WTC11 (cell line): Measurements from ENCODE around the gene ZNF341. TPM values are rescaled to one million over a fixed set of nuclear protein-coding genes. Genes with fewer than 3 reads are reported as not detected.

Experiments used
- ATAC-seq: fragments of 200-7000 bp; cut with Tn5 transposase; 2 replicates; pipeline ENCODE4 v1.10.0; 2021; ENCODE audit warnings: mild to moderate bottlenecking, moderate library complexity
- CTCF ChIA-PET: fragments of 300-600 bp; sonication (Branson Sonifier 250); formaldehyde crosslinking; loops from one replicate; lab custom pipeline; 2021; ENCODE audit warnings: antibody characterized with exemption; lab: Charles Lee
- POLR2A ChIA-PET: fragments of 350-600 bp; sonication (Branson Sonifier 250); formaldehyde crosslinking; loops from one replicate; lab custom pipeline; 2021; ENCODE audit warnings: antibody characterized with exemption; lab: Charles Lee
- DNase-seq: peaks from one replicate; pipeline ENCODE4 v3.0.0; 2021; ENCODE audit warnings: low spot score
- H3K27ac Mint-ChIP-seq: 2 replicates; pipeline ENCODE4 v1.8.0; 2021; ENCODE audit warnings: mixed read lengths
- H3K27me3 Mint-ChIP-seq: 2 replicates; pipeline ENCODE4 v1.8.0; 2021; ENCODE audit warnings: low read depth, mild to moderate bottlenecking, moderate library complexity, mixed read lengths
- H3K36me3 Mint-ChIP-seq: 2 replicates; pipeline ENCODE4 v1.8.0; 2021; ENCODE audit warnings: mixed read lengths
- H3K4me1 Mint-ChIP-seq: 2 replicates; pipeline ENCODE4 v1.8.0; 2022; ENCODE audit warnings: mixed read lengths
- H3K4me3 Mint-ChIP-seq: 2 replicates; pipeline ENCODE4 v1.8.0; 2021; ENCODE audit warnings: mild to moderate bottlenecking, moderate library complexity, mixed read lengths
- H3K9me3 Mint-ChIP-seq: 2 replicates; pipeline ENCODE4 v1.8.0; 2021; ENCODE audit warnings: mixed read lengths
- ATF6 ChIP-seq: sonication (generic); formaldehyde crosslinking; IDR thresholded peaks from 2 replicates; pipeline ENCODE4 v1.8.1; 2023; ENCODE audit warnings: mild to moderate bottlenecking, missing genetic modification reagents
- CREM ChIP-seq: sonication (generic); formaldehyde crosslinking; IDR thresholded peaks from 2 replicates; pipeline ENCODE4 v1.8.1; 2022; ENCODE audit warnings: mild to moderate bottlenecking, missing genetic modification reagents, moderate library complexity
- CTCF ChIP-seq: fragments of 200-600 bp; IDR thresholded peaks from 2 replicates; pipeline ENCODE4 v1.8.0; 2022; ENCODE audit warnings: antibody characterized with exemption
- E2F1 ChIP-seq: sonication (generic); formaldehyde crosslinking; IDR thresholded peaks from 2 replicates; pipeline ENCODE4 v1.8.0; 2022; ENCODE audit warnings: mild to moderate bottlenecking, missing genetic modification reagents
- ELF4 ChIP-seq: sonication (generic); formaldehyde crosslinking; IDR thresholded peaks from 2 replicates; pipeline ENCODE4 v1.8.1; 2022; ENCODE audit warnings: low read depth, mild to moderate bottlenecking, moderate library complexity, missing genetic modification reagents
- ERG ChIP-seq: fragments of 250-450 bp; sonication (Bioruptor Pico); IDR thresholded peaks from 2 replicates; pipeline ENCODE4 v1.8.0; 2021; ENCODE audit warnings: mild to moderate bottlenecking
- ESRRA ChIP-seq: sonication (generic); formaldehyde crosslinking; IDR thresholded peaks from 2 replicates; pipeline ENCODE4 v1.8.1; 2022; ENCODE audit warnings: mild to moderate bottlenecking, missing genetic modification reagents, borderline replicate concordance
- ETV6 ChIP-seq: sonication (generic); formaldehyde crosslinking; IDR thresholded peaks from 2 replicates; pipeline ENCODE4 v1.8.1; 2022; ENCODE audit warnings: mild to moderate bottlenecking, missing genetic modification reagents
- GRHL2 ChIP-seq: fragments of 250-450 bp; sonication (Bioruptor Pico); IDR thresholded peaks from 2 replicates; pipeline ENCODE4 v1.8.0; 2022; ENCODE audit warnings: mild to moderate bottlenecking, moderate library complexity; ENCODE audit not compliant: insufficient replicate concordance, severe bottlenecking
- HMGXB4 ChIP-seq: sonication (generic); formaldehyde crosslinking; IDR thresholded peaks from 2 replicates; pipeline ENCODE4 v1.8.1; 2023; ENCODE audit warnings: mild to moderate bottlenecking, moderate library complexity, missing genetic modification reagents
- IRF2 ChIP-seq: sonication (generic); formaldehyde crosslinking; IDR thresholded peaks from 2 replicates; pipeline ENCODE4 v1.8.0; 2022; ENCODE audit warnings: low read depth, missing genetic modification reagents, borderline replicate concordance
- MLX ChIP-seq: sonication (generic); formaldehyde crosslinking; IDR thresholded peaks from 2 replicates; pipeline ENCODE4 v1.8.1; 2023; ENCODE audit warnings: mild to moderate bottlenecking, missing genetic modification reagents, moderate library complexity
- MXD4 ChIP-seq: fragments of 250-450 bp; sonication (Bioruptor Pico); IDR thresholded peaks from 2 replicates; pipeline ENCODE4 v1.8.0; 2021; ENCODE audit warnings: mild to moderate bottlenecking, moderate library complexity, borderline replicate concordance
- NFYB ChIP-seq: sonication (generic); formaldehyde crosslinking; conservative IDR thresholded peaks from 2 replicates; pipeline ENCODE4 v1.8.0; 2022; ENCODE audit warnings: low read depth, missing genetic modification reagents
- NR2C2 ChIP-seq: sonication (generic); formaldehyde crosslinking; IDR thresholded peaks from 2 replicates; pipeline ENCODE4 v1.8.0; 2022; ENCODE audit warnings: mild to moderate bottlenecking, missing genetic modification reagents
- NR3C1 ChIP-seq: sonication (generic); formaldehyde crosslinking; conservative IDR thresholded peaks from 2 replicates; pipeline ENCODE4 v1.8.1; 2023; ENCODE audit warnings: low read depth, mild to moderate bottlenecking, missing genetic modification reagents
- OVOL2 ChIP-seq: fragments of 250-450 bp; sonication (Bioruptor Pico); IDR thresholded peaks from 2 replicates; pipeline ENCODE4 v1.9.0; 2021; ENCODE audit warnings: mild to moderate bottlenecking, borderline replicate concordance
- PREB ChIP-seq: sonication (generic); formaldehyde crosslinking; IDR thresholded peaks from 2 replicates; pipeline ENCODE4 v1.8.1; 2022; ENCODE audit warnings: mild to moderate bottlenecking, missing genetic modification reagents, moderate library complexity, borderline replicate concordance
- SP1 ChIP-seq: sonication (generic); formaldehyde crosslinking; conservative IDR thresholded peaks from 2 replicates; pipeline ENCODE4 v1.8.1; 2022; ENCODE audit warnings: missing genetic modification reagents
- ZNF396 ChIP-seq: fragments of 250-450 bp; sonication (Bioruptor Pico); IDR thresholded peaks from 2 replicates; pipeline ENCODE4 v1.8.0; 2021; ENCODE audit warnings: mild to moderate bottlenecking, moderate library complexity, borderline replicate concordance
- ZNF423 ChIP-seq: fragments of 250-450 bp; sonication (Bioruptor Pico); IDR thresholded peaks from 2 replicates; pipeline ENCODE4 v2.1.2; 2022; ENCODE audit warnings: mild to moderate bottlenecking, moderate library complexity
- total RNA-seq: library from RNA; stranded (reverse); gene quantifications from 3 replicates; pipeline ENCODE4 v1.2.3, GENCODE V29; 2021

ZNF341 gene
- total RNA-seq, 1 experiment from 2014 or later, result 9.6 TPM

- no peak overlapping the region for H3K4me3 Mint-ChIP-seq
- peak; percentile 22; the same call in 1 of the 2 replicates for ATAC-seq
- no peak for DNase-seq
- CTCF ChIA-PET, result no interaction called here
- TF ChIP-seq GRHL2 (CRISPR knock-in tag), result no peak
- no peak for TF ChIP-seq MXD4 (CRISPR knock-in tag)
- peaks cover 3% of the 10 kb centered on the region for H3K9me3 Mint-ChIP-seq
- no peak overlapping the region for H3K27ac Mint-ChIP-seq
- no peaks in the 10 kb centered on the region for H3K27me3 Mint-ChIP-seq
- POLR2A ChIA-PET, result no interaction called here
- no peaks in the 10 kb centered on the region for H3K36me3 Mint-ChIP-seq
- peaks cover 10% of the 10 kb centered on the region for H3K4me1 Mint-ChIP-seq
Measured at GRCh38 chr20:33709398-33709797, 22.4 kb upstream of the ZNF341 start.

GRCh38 chr20:33709905-33710541, 21.8 kb upstream of the ZNF341 start:
- H3K27me3 Mint-ChIP-seq, result no peaks in the 10 kb centered on the region
- DNase-seq (peak; percentile 47), ATAC-seq (peak; percentile 81)
- ChIA-PET CTCF (no interaction called here), POLR2A (no interaction called here)
- H3K4me3 Mint-ChIP-seq, result no peak overlapping the region
- TF ChIP-seq SP1 (CRISPR knock-in tag) (no peak), ZNF423 (no peak), HMGXB4 (CRISPR knock-in tag) (no peak), PREB (CRISPR knock-in tag) (no peak), CREM (no peak), ATF6 (no peak), ETV6 (CRISPR knock-in tag) (no peak), NFYB (no peak), IRF2 (CRISPR knock-in tag) (no peak), ZNF396 (CRISPR knock-in tag) (no peak), ELF4 (CRISPR knock-in tag) (no peak), NR3C1 (CRISPR knock-in tag) (no peak), MXD4 (CRISPR knock-in tag) (no peak), GRHL2 (CRISPR knock-in tag) (no peak)
- H3K36me3 Mint-ChIP-seq, result no peaks in the 10 kb centered on the region
- no peaks in the 10 kb centered on the region for H3K9me3 Mint-ChIP-seq
- peaks cover 10% of the 10 kb centered on the region for H3K4me1 Mint-ChIP-seq
- no peak overlapping the region for H3K27ac Mint-ChIP-seq

GRCh38 chr20:33710681-33711445, 20.9 kb upstream of the ZNF341 start:
- Mint-ChIP-seq H3K36me3 (no peaks in the 10 kb centered on the region), H3K4me3 (no peak overlapping the region), H3K27me3 (no peaks in the 10 kb centered on the region), H3K4me1 (peaks cover 10% of the 10 kb centered on the region), H3K9me3 (no peaks in the 10 kb centered on the region), H3K27ac (peak overlapping the region; percentile 40)
- CTCF ChIA-PET, result no interaction called here
- POLR2A ChIA-PET, result no interaction called here
- DNase-seq (no peak), ATAC-seq (no peak)
- TF ChIP-seq NR2C2 (CRISPR knock-in tag) (no peak), CTCF (no peak), ERG (CRISPR knock-in tag) (no peak), OVOL2 (CRISPR knock-in tag) (no peak), IRF2 (CRISPR knock-in tag) (no peak), ESRRA (CRISPR knock-in tag) (no peak), E2F1 (CRISPR knock-in tag) (no peak), MLX (CRISPR knock-in tag) (no peak)
